CD4-positive, alpha-beta T cell treated with Interferon alpha-2 for 1 hour (primary cell): ENCODE results near the gene IFI27.

ENCODE experiments used
- DNase-seq, 2 donors: peaks; one replicate each; pipeline ENCODE4 v3.0.0-alpha.2; 2020 to 2022

Gene IFI27

DNA sequence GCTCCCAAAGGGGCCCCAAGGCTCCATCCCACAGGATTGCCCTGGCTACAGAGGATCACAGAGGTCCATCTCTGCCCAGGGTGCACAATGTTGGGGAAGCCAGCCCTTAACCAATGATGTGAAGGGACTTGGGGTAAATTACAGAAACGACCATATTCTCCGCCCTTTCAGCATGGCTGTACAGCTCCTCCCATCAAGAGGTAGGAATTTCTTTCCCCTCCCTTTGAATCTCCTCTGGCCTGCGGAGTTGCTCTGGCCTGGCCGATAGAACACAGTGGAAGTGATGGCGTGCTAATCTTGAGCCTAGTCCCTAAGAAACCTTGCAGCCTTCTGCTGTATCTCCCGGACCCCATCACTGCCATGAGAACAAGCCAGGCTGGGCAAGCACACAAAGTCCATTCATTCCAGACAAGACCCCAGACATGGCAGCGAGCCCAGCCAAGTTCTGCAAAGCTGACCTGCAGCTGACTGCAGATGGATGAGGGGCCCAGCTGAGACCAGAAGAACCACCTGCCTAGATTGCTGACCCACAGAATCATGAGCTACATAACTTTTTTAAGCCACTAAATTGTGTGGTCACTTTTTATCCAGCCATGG is 6.9 kb upstream of the IFI27 start:
- DNase-seq = no peak

DNA sequence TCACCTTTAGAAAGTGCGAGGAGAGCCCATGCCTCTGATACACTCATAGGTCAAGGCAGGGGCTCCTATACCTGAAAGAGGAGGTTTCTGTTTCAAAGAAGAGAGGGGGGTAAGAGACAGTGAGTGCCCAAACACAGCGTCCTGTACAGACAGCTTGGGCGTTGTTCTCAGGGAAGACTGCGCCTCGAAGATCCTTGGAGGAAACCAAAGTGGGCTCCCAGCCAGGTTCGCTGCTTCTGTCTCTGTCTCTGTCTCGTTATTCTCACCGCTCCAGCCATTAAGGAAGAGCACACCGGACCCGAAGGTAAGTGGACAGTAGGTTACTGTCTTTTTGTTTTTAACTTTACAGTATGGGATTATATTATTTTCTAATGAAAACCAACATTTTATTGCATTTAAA is 5.8 kb upstream of the IFI27 start:
- DNase-seq = no peak

DNA sequence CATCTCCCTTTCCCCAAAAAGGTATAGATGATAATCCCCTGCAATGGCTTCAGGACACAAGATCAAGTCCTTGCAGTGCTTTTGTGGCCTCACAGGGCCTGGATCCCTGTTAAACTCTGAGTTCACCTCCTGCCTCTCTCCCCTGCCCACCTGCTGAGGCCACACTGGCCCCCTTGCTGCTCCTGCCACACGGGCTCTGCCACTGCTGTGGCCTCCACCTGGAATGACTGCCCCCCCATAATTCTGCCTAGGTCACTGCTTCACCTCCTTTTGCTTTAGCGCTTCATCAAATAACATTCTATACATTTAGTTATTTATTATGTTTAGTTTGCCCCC is 653 bp upstream of the IFI27 start:
- no peak for DNase-seq

DNA sequence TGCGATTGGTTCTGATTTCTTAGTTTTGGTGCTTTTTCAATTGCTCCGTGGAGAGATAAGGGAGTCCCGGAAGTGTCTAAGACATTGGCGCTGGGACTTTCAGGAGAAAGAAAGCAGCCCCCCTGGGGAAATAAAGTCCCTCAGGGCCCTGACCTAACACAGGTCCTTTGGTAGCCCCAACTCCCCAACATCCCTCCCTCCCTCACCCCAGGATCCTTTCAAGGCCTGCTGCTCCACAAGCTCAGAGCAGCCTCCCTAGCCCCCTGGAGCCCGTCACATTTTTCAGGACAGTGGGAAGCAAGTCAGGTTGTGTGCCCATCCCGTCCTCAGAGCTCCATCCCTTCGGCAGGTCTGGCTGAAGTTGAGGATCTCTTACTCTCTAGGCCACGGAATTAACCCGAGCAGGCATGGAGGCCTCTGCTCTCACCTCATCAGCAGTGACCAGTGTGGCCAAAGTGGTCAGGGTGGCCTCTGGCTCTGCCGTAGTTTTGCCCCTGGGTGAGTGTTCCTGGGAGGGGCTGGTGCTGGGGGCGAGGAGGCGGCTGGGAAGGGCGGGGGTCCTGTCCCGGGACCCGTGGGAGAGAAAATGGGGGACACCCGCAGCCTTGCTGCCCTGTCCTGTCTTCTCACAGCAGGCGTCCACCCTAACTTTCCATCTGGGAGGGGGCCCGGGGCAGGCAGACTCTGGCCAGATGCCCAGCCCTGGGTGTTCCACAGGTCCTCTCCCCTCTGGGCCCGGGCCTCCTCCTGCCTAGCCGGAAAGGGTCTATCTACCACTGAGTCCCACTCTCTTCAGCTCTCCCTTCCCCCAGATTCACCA is 950 bp downstream of the IFI27 start:
- no peak for DNase-seq

DNA sequence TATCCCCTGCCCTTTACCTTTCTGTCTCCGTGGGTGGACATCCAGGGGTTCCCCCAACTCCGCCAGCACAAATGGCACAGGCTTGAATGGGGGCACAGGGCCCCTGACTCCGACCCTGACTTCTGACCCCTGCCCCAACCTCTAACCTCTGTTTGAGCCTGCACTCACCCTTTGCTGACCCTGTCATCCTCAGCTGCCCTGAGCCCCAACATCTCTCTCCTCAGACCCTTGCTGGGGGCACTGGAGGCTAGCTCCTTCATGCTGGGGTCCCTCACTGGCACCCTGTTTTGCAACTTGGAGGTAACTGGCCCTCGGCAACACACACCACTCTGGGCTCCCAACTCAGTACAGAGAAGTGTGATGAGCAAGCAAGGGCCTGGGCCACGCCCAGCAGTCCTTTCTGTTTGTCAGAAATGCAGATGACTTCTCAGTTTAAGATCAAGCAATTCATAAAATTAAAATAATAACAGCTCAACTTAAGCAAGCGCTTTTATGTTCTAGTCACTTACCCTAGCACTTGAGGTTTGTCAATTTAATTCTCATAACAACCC is 2.1 kb downstream of the IFI27 start:
- DNase-seq = no peak

DNA sequence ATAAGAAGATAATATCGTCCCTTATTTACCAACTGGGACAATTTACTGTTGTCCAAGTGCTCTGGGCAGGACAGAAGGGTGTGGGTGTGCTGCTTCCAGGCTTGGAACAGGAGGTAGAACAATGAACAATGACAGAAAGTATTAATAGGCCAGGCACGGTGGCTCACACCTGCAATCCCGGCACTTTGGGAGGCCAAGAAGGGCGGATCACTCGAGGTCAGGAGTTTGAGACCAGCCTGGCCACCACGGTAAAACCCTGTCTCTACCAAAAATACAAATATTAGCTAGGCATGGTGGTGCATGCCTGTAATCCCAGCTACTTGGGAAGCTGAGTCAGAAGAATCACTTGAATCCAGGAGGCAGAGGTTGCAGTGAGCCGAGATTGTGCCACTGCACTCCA is 2.5 kb downstream of the IFI27 start:
- no peak for DNase-seq

DNA sequence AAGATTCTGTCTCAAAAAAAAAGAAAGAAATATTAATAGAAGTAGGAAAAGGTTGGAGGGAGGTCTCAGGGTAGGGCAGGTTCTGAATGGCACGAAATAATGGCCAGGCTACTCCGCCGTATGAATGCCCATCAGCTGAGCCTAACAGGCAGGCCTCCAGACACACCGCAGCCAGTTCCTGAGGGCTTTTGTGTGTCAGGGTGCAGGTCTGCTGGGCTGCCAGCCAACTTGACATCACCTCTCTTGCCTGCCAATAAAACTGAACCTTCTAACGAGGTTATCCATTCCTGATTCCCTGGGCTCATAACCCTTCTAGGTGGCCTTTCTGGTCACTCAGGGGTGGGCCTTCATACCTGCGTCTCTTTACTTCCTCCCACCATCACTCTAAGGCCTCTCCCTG is 3.0 kb downstream of the IFI27 start:
- DNase-seq = no peak

DNA sequence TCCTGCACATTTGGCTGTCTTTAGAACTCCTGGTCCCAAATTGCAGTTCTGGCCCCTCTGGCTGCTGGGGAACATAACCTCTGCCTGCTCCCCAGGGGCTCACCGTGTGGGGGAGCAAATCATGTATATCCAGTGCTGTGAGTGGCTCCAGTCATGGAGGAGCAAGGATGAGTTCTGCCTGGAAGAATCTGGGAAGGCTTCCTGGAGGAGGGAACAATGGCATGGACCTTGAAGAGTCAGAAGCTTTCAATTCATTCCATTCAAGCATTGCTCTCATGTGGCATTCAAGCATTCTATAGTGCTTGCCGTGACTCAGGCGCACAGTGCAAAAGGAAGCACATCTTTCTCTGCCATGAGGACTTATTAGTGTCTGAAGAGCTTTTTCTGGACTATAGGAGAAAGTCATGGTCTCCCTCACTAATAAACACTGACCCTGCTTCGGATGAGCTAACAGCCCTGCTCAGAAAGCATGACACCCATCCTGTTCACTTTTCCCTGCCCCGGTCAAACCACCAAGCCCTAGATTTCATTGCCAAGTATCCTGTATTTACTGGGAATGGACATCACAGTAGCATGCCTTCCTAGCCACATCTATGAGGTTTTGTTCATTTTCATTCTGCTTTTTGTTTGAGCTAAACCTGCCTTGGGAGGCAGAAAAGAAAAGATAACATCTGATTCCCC is 3.5 kb downstream of the IFI27 start:
- DNase-seq = no peak

DNA sequence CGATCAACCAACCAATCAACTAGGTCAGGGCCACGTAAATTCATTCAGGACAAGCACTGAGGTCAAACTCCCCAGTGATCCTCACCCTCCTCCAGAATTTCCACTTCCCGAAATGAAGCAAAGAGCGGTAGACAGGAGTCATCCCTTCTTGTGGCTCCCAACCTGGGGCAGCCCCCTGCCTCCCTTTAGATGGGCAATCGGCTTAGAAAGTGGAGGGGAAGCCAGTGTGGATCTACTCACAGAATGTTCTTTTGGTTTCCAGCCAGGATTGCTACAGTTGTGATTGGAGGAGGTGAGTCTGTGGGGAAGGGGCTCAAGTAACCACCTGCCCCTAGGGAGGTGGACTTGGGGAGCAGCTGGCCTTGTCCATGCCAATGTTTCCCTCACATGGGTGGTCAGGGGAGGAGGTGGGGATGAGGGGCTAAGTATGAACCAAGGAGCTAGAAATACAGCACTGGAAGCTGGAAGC is 4.1 kb downstream of the IFI27 start:
- DNase-seq = no peak

DNA sequence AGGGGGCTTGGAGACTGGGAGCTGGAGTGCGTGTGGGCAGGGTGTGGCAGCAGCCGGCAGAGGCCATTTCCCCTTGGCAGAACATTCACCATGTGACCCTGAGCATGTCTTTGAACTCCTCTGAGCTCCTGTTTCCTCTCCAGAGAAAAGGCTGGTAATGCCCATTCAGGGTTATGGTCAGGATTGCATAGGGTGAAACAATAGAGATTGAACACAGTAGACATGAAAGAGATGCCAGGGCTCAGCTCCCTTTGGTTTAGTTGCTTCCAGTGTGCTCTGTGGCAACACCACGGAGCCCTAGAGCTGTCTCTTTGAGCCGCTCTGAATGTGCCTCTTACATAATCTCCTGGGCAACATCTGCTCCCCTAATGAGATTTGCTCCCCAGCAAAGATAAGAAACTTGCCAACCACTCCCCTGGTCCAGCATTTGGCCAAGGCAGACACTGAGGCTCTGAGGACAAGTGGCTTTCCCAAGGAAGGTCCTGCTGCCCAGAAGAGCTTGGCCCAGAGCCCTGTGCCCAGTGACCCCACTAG is 4.6 kb downstream of the IFI27 start:
- DNase-seq = no peak

DNA sequence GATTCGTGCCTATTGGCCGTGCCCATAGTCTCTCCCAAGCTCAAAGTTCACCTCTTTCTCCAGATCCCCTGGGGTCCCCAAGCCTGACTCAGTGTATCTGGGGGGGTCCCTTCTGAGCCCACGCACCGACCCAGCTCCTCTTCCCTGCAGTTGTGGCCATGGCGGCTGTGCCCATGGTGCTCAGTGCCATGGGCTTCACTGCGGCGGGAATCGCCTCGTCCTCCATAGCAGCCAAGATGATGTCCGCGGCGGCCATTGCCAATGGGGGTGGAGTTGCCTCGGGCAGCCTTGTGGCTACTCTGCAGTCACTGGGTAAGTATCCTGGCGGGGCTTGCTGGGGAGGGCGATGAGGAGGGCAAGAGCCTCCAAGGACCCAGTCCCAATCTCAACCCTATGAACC is 5.1 kb downstream of the IFI27 start:
- DNase-seq = no peak

DNA sequence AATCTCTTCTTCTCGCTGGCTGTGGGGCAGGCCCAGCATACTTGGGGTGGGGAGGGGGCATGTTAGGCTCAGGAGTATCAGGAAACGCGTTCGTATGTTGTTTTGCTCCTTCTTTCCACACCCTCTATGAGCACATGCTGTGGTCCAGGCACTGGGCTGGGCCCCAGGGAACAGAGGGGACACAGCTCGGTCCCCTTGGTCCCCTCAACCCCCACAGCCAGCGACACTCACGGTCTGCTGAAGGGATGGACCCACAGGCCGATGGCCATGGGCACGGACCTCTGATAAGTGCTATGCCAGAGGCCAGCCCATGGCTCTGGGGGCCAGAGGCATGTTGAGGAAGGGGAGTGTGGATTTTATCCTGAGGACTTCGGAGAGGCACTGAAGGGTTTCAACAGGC is 6.2 kb downstream of the IFI27 start:
- DNase-seq = no peak

DNA sequence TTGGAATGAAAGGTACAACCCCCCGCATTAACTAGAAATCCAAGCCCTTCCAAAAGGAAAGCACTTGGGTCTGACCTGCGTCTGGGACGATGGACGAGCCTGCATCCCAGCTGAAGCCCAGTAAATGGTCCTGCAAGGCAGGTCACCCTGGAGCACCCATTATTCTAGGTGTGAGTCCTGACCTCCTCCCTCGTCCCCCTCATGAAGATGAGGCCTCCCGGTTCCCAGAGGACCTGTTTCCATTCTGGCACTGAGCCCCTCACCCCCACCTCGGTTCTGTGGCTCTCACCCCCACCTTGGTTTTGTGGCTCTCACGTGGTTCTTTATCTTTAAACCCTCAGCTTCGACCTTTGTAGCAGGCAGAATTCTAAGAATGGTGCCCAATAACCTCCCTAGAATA is 7.3 kb downstream of the IFI27 start:
- DNase-seq = no peak

DNA sequence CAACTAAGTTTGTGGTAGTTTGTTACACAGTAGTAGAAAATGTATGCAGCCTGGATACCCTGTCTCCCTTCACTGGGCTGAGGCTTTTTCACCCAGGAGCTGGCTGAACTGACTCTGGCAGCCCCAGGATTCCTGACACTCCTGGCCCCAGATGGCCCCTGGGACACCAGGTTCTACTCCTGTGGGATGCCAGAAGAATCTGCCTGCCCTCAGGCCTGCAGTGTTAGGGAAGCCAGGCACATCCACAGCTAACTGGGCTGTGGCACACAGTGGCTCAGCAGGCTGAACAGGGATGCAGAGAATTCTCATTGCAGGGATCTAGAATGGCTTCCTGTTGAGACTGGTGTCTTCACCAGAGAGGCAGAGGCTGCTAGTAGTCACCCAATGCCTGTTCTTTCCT is 8.5 kb downstream of the IFI27 start:
- no peak for DNase-seq

DNA sequence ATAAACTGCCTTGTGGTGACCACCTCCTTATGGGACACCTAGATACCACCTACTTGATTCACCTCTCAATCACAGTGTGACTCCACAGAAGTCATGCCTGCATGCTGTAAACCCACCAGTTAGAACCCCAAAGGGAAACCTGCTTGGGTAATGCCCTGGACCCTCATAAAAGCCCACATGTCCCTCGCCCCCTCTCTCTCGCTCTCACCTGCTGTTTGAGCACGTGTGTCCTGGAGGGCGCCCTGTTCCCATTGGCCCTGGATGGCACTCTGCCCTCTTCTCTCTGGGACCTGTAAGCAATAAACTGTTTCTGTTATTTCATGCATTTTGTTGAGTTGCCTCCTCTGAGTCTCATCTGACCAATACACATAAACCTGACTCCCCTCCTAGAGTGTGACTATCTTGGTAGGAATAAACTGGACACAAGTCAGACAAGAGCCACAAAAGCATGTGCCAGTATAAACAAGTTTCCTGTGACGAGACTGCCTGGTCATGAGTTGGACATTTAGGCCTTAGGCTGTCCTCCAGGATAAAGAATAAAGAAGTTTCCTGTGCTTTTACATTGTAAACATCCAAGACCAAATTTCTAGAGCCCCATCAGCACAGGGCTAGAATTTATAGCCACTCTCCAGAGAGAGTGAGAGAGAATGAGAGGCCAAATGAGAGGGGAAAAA is 10.3 kb downstream of the IFI27 start:
- DNase-seq = no peak

DNA sequence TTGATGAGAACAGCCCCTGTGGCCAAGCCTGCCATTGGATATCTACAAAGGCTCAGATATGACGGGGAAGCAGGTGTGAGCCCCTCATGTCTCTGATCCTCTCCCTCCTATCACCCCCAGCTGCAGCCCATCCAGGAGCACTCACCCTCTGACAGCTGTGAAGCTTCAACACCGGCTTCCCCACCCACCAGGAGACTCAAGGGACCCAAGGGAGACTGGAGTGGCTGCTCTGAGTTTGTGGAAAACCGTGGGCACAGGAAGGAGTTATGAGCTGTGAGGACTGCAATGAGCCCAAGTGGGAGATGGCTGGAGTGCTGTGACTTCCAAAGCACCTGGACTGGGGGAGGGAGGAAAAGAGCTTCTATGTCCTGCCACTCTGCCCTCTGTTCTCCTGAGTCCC is 10.9 kb downstream of the IFI27 start:
- no peak for DNase-seq

DNA sequence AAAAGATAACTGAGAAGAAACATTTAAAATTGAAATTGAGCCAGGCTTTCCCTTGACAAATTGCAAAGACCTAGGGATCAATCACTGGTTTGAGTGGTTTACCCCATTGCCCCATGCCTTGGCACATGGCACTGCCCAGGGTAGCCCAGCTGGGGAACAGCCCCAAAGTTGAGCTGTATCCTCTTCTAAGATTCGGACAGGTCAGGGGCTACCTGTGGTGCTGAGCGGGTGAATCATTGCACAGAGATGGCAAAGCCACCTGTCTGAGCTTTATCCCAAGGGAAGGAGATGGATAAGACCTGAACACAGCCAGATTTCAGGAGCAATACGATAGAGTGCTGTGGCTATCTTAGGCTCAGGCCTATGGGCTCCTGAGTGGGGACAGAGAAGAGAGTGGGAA is 11.9 kb downstream of the IFI27 start:
- no peak for DNase-seq

DNA sequence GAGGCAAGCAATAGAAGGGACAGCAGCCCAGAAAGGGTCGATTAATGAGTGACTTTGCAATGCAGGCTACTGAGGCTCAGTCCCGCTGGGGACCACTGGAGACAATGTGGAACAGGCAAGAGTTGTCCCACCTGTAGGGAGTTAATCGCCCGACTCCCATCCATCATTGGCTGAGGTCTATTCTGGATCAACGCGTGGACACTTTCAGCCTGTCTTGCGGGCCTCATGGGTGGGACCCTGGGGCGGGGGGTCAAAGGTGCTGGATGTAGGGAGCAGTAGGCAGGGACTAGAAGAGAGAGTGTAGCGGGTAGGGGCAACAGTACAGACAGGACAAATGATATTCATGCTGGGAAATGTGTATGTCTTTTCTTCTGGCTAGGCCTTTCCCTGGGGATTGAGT is 12.8 kb downstream of the IFI27 start:
- no peak for DNase-seq

DNA sequence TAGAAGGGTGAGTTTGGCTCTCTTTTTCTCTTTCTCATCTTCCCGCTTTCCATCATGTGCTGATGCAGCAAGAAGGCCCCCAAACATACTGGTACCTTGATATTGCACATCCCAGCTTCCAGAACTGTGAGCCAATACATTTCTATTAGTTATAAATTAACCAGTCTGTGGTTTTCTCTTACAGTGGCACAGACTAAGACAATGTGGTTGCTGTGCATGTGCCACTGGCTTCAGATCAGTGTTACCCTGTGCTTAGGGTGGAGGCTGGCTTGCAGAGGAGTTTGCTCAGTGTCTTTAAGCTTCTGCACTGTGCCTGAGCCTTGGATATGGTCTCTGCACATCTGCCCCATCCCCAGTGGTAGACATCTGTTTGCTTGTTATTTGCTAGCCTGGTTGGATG is 13.3 kb downstream of the IFI27 start:
- DNase-seq = no peak

DNA sequence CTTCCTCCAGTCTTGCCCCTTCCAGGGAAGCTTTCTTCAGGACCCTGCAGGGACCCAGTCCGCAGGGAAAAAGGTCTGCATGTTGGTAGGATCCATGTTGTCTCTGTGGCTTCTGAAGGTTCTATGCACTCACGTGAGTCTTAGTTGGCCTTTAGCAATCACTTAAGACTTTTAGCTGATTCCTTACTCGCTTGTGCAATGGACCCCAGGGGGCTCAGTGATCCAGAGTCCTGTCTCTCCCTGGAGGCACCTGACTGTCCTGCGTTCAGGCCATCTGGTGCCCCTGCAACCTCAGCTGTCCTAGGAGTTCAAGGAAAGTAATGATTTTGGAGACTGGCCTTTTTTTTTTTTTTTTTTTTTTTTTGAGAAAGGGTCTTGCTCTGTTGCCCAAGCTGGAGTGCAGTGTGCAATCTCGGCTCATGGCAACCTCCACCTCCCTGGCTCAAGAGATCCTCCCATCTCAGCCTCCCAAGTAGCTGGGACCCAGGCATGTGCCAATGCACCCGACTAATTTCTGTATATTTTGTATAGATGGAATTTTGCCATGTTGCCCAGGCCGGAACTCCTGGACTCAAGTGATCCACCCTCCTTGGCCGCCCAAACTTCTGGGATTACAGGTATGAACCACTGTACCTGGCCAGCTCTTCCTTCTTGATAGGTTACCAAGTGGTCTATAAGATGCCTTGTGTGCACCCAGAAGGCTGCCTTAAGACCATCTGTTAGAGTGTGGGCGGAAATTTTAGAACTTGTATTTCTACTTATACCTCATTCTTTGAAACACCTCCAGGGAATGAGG is 14.2 kb downstream of the IFI27 start:
- no peak for DNase-seq

DNA sequence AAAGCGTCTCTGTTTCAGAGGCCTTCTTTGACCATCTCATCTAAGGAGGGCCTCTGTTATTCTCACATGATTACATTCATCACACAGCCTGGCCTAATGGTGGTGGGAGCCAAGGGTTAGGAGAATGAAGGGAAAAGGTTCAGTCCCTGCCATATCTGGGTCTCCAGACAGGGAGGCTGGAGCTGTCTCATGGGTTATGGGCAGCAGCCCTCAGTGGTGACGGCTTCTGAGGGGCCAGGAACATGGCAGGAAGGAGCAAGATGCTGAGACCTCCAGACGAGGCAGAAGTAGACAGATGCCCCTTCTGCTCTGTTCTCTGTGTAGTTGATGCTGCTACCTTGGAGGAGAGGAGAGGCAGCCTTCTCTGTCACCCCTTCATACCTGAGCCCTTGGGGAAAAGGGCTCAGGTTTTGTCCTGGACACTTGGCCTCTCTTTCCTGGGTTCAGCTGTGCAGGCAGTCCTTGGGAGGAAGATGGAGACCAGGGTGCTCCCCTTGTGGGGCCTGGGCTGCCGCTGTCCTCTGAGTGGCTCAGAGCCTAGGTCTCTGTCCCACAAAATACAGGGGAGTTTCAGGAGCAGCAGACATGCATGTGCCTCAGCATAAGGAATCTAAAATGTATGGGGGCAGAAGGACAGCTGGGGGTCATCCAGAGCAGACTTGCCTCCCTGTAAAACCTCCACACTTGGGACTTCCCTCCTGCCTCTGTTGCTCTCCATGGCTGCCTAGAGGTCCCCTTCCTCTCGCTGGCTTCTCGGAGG is 15.3 kb downstream of the IFI27 start:
- no peak for DNase-seq

DNA sequence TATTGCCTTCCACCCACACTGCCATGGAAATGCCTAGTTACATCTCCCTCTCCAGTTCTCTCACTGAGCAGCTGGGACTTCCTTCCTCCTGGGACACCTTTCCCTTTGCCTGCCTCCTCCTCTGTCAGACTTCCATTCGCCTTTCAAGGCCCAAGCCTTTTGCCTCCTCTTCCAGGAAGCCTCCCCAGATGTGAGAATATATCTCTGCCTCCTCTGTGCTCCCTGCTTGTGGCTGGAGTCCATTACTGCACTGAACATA is 15.8 kb downstream of the IFI27 start:
- no peak for DNase-seq
